GM10266 (cell line): ENCODE data around the gene AK6.

Experiments
- DNase-seq: peaks from one replicate; pipeline ENCODE4 v3.0.0; 2012; ENCODE audit errors: extremely low spot score
- TF ChIP-seq, protein P1 (sequence below): IDR thresholded peaks from 2 replicates; pipeline ENCODE4 v1.5.1; 2012; ENCODE audit warnings: mild to moderate bottlenecking, low read depth; ENCODE audit not compliant: control insufficient read depth, insufficient read depth; ENCODE audit errors: missing control alignments

The AK6 gene

DNA sequence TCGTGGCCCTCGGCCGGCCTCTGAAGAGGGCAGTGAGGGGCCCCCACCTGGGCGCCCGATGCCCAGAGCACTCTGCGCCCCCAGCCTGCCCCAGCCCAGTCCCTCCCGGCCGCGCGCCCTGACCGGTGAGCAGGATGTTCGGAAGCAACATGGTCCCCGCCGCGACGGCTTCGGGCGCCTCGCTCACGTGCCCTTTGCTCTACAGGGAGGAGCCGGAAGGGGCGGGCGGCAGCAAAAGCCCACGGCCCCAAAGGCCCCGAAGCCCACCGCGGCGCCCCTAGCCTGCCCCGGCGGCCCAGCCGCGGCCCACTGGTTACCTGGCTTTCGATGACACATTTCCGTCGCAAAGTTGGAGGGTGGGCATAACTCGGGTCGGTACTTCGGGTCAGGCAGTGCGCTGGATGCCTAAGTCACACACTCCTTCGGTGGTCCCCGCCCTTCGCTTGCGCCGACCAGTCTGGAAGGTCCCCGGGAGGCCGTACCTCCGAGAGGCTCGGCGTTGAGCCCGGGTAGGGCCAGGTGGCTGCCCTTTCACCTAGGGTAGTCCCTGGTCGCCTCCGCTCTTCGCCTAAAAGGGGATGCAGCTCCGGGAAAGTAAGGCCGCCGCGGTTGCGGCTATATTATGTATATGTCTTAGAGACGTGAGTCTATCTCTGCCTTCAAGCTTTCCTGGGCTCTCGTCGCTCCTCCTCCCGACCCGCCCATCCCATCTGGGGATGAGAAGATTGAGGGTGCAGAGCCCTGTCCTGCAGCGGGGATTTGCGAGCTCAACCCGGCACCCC lies at the start of gene AK6, which contains the start of the genes RAD17 and TAF9:
AK6 (minus strand) TSS at position 181 of the 782 bp plus-strand sequence; CDS start at position 151, 30 bp downstream.
RAD17 (plus strand) TSS at position 479 of the 782 bp plus-strand sequence. CDS start 2,391 bp downstream, outside the sequence.
TAF9 (minus strand) TSS at position 181 of the 782 bp plus-strand sequence. CDS start 3,783 bp downstream, outside the sequence.
- peak; percentile 90 for DNase-seq
- TF ChIP-seq, protein P1, sequence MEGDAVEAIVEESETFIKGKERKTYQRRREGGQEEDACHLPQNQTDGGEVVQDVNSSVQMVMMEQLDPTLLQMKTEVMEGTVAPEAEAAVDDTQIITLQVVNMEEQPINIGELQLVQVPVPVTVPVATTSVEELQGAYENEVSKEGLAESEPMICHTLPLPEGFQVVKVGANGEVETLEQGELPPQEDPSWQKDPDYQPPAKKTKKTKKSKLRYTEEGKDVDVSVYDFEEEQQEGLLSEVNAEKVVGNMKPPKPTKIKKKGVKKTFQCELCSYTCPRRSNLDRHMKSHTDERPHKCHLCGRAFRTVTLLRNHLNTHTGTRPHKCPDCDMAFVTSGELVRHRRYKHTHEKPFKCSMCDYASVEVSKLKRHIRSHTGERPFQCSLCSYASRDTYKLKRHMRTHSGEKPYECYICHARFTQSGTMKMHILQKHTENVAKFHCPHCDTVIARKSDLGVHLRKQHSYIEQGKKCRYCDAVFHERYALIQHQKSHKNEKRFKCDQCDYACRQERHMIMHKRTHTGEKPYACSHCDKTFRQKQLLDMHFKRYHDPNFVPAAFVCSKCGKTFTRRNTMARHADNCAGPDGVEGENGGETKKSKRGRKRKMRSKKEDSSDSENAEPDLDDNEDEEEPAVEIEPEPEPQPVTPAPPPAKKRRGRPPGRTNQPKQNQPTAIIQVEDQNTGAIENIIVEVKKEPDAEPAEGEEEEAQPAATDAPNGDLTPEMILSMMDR: no peak

DNA sequence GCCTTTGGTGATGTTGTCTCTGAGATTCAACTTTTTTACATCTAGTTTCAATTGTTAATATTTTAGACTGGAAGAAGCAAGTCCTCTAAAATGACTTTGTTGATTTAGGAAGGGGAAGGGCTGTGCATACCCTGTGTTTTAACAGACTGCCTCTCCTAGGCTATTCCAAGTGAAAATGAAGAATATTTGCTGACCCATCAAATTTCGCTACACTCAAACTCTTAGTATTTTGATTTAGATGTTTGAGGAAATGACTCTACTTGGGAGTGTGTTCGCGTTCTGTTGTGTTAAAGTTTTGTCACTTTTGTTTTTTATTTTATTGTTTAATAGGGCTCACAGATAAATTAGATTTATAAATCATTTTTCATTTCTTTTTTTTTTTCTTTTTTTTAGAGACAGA lies 49.2 kb upstream of the AK6 start:
- no peak for DNase-seq
- TF ChIP-seq, protein P1: no peak

DNA sequence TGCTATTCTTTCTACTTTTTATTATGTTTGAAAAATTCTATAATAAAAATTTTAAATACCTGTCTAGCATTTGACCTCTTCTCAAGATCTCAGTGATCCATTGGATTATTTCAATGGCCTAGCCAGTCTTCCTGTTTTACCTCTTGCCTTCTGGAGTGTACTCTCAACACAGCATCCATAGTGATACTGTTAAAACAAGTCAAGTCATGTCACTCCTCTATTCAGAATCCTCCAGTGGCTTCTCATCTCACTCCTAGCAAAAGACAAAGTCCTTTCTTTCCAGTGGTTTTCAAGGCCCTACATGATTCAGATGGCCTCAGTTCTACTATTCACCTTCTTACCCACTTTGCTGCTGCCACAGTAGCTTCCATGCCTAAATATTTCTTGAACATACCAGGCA lies 47.4 kb upstream of the AK6 start:
- TF ChIP-seq, protein P1: no peak
- no peak for DNase-seq

DNA sequence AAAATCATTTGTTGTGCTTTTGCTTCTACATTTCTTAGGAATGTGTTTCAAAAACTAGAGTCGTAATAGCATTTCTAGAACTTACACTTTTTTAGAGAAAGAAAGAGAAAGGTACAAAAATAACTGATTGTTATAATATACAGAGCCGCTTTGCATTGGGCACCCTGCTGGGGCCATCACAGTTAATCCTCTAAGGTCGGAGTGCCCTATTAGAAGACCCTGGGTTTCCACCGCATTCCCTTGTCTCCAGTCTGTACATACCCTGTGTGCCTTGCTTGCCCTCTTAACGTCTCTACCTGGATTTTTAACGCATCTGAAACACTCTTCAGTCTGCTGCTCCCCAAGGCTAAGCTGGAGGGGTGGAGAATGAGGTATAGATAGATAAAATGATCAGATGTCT lies 46.9 kb upstream of the AK6 start:
- TF ChIP-seq, protein P1: no peak
- DNase-seq: no peak

DNA sequence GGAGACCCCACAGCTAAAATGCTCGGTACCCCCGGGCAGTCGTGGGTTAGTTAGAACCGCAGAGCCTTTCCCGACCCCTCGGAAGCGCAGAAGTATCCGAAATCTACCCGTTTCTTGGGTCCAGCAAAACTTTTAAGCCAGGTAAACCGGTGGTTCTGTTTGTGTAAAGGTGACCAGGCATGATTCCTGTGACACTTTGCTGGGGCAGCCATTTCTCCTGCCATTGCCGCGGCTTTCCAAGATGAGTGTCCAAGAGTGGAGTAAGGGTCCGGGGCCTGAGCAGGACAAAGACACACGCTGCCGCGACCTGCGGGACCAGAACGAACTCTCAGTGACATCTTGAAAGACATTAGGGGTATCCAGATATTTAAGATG lies 46.3 kb upstream of the AK6 start:
- DNase-seq: no peak
- TF ChIP-seq, protein P1: no peak

DNA sequence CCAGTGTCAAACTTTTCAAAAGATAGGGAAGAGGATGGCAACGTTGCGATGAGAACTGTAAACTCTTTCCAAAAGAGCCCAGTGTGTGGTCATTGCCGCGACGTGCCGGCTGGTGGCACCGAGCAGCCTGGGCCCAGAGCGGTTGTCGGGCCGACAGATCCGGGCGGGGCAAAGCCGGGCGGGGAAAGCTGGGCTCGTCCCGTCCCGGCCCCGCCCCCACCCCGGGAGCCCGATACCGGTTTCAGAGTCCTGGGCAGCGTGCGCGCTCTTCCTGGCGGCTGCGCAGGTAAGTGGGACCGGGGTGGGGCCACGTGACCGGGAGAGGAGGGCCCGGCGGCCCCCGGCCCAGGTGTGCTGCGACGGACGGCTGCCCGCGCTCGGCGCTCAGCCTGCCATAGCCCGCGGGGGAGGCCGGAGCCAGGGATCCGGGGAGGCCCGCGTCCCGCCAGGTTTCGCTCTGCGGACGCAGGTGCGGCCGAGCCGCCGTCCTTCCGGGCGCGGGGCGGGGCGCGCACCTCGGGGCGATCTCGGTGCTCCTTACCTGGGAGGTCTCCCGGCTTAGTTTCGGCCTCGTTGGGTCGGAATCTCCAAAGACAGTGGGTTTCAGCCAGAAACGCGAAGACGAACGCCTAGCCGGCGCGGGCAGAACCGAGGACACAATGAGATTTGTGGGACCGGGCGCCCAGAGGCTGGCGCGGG lies 45.7 kb upstream of the AK6 start, which contains the start of gene MARVELD2:
MARVELD2 (plus strand) TSS at position 232 of the 699 bp plus-strand sequence. CDS start 4,270 bp downstream, outside the sequence.
- TF ChIP-seq, protein P1: peak; percentile 49
- peak; percentile 75 for DNase-seq
